LNCaP clone FGC (cell line): ENCODE measurements around the gene POC1A.

Experiments used
- DNase-seq: peaks from one replicate; pipeline ENCODE4 v3.0.0-alpha.2; 2011; ENCODE audit warnings: low read depth
- H3K4me3 ChIP-seq: 2 replicates; pipeline ENCODE4 v1.5.1; 2011; ENCODE audit warnings: mild to moderate bottlenecking, low read depth, low read length, control low read depth
- TF ChIP-seq, protein P1 (sequence below): IDR thresholded peaks from 2 replicates; pipeline ENCODE4 v1.5.1; 2012; ENCODE audit warnings: mild to moderate bottlenecking; ENCODE audit not compliant: control insufficient read depth, insufficient read depth; ENCODE audit errors: extremely low read depth

Gene POC1A

DNA sequence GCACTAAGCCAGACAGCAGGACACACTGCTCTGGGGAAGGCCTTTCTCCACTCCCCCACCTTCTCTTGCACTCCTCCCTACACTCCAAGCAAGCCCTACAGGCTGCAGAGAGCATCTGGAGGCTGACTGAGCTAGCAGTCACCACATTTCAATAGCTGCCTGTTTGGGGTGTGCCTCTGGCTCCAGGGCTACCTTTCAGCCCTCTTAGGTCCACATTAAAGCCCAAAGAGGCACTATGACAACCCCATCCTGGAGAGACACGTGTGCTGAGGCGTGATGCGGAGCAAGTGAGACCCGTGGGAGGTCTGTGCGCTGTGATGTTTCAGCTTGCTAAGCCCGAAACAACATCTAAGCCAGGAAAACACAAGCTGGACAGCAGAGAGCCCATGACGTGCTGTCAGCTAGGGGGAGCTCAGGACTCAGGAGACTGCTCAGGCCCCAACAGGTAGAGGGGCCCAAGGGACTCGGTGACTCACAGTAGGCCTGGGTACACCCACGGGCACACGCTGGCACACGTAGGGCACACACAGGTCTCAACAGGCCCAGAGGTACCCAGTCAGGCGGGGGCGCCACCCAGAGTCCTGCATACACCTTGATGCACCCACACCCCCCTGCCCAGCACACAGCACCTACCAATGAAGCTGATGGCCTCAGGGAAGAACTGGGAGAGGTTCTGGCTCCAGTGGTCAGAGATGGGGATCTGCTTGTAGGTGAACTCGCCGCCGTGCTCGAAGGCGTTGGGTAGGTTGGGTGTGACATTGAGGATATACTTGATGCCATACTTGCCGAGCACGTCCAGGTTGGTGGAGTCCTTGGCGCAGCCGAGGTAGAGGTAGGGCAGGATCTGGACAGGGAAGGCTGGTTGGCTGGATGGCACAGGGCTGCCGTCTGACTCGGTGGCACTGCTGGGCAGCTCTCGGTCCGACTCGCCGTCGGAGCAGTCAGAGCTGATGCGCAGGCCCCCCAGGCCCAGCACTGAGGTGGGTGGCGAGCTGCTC, 100.6 kb downstream of the POC1A start:
- H3K4me3 ChIP-seq = no peak overlapping the region; the same call in 1 of the 2 replicates
- TF ChIP-seq, protein P1, sequence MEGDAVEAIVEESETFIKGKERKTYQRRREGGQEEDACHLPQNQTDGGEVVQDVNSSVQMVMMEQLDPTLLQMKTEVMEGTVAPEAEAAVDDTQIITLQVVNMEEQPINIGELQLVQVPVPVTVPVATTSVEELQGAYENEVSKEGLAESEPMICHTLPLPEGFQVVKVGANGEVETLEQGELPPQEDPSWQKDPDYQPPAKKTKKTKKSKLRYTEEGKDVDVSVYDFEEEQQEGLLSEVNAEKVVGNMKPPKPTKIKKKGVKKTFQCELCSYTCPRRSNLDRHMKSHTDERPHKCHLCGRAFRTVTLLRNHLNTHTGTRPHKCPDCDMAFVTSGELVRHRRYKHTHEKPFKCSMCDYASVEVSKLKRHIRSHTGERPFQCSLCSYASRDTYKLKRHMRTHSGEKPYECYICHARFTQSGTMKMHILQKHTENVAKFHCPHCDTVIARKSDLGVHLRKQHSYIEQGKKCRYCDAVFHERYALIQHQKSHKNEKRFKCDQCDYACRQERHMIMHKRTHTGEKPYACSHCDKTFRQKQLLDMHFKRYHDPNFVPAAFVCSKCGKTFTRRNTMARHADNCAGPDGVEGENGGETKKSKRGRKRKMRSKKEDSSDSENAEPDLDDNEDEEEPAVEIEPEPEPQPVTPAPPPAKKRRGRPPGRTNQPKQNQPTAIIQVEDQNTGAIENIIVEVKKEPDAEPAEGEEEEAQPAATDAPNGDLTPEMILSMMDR = no peak
- no peak for DNase-seq

DNA sequence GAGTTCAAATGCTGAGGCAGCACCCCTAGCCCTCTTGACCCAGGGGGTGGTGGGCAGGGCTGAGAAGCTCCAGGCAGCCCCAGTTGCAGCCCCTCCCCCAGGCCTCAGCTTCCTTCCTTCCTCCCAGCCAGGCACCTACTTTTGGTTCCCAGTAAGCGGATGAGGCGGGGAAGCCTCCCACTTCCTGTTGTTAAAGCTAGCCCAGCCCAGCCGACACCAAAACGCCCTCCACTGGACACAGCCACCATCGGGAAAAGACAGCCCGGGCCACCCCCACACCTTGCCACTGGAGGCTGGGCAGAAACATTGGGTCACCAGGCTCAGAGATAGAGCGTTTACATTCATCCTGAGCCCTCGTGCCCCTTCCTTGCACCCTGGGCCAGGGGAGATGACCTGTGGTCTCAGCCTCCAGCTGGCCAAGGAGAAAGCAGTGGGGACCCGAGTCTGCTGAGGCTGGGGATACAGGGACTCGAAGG, 101.4 kb downstream of the POC1A start:
- TF ChIP-seq, protein P1 = no peak
- DNase-seq = no peak
- H3K4me3 ChIP-seq = no peak overlapping the region

DNA sequence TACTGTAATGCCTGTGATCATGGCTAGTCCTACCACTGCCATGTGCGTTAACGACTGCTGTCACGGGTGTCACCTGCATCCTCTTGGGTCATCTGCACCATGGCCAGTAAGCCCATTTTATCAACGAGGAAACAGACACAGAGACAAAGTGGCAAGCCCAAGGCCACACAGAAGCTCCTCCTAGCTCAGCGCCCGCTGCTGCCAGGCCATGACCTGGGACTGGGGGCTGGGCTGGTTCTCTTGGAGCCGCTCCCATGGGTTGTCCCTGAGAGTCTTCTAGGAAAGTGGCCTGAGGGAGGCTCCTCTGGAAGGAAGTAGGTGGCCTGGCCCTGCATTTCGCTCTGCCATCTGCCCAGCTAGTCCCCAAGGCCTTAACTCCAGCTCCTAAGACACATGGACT, 102.8 kb downstream of the POC1A start:
- no peak overlapping the region for H3K4me3 ChIP-seq
- no peak for DNase-seq
- TF ChIP-seq, protein P1 = no peak

DNA sequence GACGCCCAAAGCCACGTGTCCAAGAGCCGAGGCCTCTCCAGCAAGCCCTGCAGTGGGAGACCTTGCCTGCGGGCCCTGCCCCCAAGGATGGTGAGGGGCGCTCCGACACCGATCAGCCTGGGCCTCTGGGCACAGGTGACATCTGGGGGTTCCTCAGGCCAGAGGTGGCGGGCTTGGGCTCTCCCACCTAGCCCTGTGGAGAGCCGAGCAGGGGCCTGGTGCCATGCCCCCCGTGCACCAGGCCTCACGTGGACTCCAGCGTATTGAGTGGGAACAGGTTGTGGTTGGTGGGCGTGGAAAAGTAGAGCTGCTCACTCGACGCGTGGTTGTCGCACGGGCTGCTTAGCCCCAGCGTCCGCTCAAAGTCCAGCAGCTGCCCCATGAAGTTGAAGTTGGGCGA, 103.7 kb downstream of the POC1A start:
- H3K4me3 ChIP-seq = no peak overlapping the region
- DNase-seq = no peak
- TF ChIP-seq, protein P1 = no peak

DNA sequence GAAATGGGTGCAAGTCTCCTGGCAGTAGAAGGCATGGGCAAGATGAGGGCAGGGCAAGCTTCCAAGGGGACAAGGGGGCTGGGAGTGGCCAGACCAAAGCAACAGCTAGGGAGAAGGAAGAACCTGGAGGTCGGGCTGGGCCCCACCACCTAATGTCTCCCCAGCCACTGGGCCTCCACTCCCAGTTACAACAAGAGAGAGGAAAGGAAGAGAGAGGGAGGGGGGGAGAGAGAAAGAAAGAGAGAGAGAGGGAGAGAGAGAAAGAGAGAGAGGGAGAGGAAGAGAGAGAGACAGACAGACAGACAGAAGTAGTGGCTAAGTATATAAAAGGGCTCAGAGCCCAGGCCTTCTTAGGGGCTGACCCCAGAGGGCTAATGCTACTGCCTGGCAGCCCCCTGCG, 104.7 kb downstream of the POC1A start:
- TF ChIP-seq, protein P1 = no peak
- no peak overlapping the region for H3K4me3 ChIP-seq

DNA sequence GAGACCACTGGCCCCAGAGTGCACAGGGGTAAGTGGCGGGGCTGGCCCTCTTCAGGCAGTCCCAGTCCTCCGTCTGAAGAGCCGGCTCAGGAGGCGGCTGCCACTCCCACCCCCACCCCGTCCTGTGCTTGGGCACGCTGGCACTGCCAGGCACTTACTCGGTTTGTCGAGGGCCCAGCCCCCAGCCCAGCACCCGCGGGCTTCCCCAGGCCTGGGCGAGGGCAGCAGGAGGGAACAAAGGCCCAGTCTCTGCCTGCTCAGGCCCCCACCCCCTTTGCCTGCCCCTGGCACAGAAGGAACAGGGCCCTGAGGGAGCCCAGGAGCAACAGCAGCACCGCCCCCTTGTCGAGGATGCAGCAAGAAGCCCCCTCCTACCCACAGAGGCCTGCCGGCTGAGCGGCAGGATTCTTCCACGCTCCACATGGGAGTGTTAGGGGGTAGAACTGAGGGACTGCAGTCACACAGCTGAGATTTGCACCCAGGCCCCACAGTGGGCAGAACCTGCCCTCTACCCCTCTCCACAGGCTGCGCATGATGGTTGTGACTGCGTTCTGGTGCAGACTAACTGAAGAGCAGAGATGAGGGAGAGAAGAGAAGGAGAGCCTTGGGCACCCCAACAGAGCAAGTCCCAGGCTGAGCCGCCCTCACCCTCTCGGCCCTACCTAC, 106.8 kb downstream of the POC1A start:
- H3K4me3 ChIP-seq = no peak overlapping the region
- TF ChIP-seq, protein P1 = no peak
- DNase-seq = no peak

More for the DNA sequence above, 104.7 kb downstream of the POC1A start:
- DNase-seq = no peak
